ENCODE results near the gene SLC34A3. TPM values are rescaled to one million over a fixed set of nuclear protein-coding genes. Genes with fewer than 3 reads are reported as not detected.

The SLC34A3 gene
- total RNA-seq, 1 experiment from 2014 or later, result 0.13 TPM

GRCh38 chr9:137198902-137199283, 31.8 kb upstream of the SLC34A3 start:
- POLR2A ChIA-PET, result interaction anchor here (1.2 kb wide), 1 partner anchor 24 kb away, joined by 4 read pairs; the partner anchor contains the start of gene RNF208

More at GRCh38 chr9:137198902-137199283, 31.8 kb upstream of the SLC34A3 start:
- no peaks in the 10 kb centered on the region for H3K27me3 Mint-ChIP-seq (ENCODE audit: low read depth)
- H3K4me1 Mint-ChIP-seq, result peaks cover 29% of the 10 kb centered on the region
- DNase-seq (ENCODE audit: low spot score) (no peak), ATAC-seq (no peak)
- CTCF ChIA-PET, result interaction anchor here (0.7 to 2.5 kb wide), 9 partner anchors 10 to 152 kb away, joined by 3 to 14 read pairs (median 5); partner anchors contain the start of genes LRRC26, NPDC1, RNF224 and SSNA1
- TF ChIP-seq ZBTB21 (CRISPR knock-in tag; IDR thresholded peaks at IDR 0.05; ENCODE audit: borderline replicate concordance) (no peak), PREB (CRISPR knock-in tag; IDR thresholded peaks at IDR 0.05; ENCODE audit: borderline replicate concordance) (no peak), GABPB1 (CRISPR knock-in tag; IDR thresholded peaks at IDR 0.05) (no peak), ZNF121 (CRISPR knock-in tag; IDR thresholded peaks at IDR 0.05) (no peak), SP1 (CRISPR knock-in tag; conservative IDR thresholded peaks at IDR 0.05) (no peak), GRHL2 (CRISPR knock-in tag; IDR thresholded peaks at IDR 0.05; ENCODE audit: insufficient replicate concordance, severe bottlenecking) (no peak), ELF4 (CRISPR knock-in tag; IDR thresholded peaks at IDR 0.05; ENCODE audit: low read depth) (no peak)
- TF ChIP-seq, protein P1, sequence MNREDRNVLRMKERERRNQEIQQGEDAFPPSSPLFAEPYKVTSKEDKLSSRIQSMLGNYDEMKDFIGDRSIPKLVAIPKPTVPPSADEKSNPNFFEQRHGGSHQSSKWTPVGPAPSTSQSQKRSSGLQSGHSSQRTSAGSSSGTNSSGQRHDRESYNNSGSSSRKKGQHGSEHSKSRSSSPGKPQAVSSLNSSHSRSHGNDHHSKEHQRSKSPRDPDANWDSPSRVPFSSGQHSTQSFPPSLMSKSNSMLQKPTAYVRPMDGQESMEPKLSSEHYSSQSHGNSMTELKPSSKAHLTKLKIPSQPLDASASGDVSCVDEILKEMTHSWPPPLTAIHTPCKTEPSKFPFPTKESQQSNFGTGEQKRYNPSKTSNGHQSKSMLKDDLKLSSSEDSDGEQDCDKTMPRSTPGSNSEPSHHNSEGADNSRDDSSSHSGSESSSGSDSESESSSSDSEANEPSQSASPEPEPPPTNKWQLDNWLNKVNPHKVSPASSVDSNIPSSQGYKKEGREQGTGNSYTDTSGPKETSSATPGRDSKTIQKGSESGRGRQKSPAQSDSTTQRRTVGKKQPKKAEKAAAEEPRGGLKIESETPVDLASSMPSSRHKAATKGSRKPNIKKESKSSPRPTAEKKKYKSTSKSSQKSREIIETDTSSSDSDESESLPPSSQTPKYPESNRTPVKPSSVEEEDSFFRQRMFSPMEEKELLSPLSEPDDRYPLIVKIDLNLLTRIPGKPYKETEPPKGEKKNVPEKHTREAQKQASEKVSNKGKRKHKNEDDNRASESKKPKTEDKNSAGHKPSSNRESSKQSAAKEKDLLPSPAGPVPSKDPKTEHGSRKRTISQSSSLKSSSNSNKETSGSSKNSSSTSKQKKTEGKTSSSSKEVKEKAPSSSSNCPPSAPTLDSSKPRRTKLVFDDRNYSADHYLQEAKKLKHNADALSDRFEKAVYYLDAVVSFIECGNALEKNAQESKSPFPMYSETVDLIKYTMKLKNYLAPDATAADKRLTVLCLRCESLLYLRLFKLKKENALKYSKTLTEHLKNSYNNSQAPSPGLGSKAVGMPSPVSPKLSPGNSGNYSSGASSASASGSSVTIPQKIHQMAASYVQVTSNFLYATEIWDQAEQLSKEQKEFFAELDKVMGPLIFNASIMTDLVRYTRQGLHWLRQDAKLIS (CRISPR knock-in tag; IDR thresholded peaks at IDR 0.05; ENCODE audit: borderline replicate concordance), result no peak
- TF ChIP-seq, protein P2, sequence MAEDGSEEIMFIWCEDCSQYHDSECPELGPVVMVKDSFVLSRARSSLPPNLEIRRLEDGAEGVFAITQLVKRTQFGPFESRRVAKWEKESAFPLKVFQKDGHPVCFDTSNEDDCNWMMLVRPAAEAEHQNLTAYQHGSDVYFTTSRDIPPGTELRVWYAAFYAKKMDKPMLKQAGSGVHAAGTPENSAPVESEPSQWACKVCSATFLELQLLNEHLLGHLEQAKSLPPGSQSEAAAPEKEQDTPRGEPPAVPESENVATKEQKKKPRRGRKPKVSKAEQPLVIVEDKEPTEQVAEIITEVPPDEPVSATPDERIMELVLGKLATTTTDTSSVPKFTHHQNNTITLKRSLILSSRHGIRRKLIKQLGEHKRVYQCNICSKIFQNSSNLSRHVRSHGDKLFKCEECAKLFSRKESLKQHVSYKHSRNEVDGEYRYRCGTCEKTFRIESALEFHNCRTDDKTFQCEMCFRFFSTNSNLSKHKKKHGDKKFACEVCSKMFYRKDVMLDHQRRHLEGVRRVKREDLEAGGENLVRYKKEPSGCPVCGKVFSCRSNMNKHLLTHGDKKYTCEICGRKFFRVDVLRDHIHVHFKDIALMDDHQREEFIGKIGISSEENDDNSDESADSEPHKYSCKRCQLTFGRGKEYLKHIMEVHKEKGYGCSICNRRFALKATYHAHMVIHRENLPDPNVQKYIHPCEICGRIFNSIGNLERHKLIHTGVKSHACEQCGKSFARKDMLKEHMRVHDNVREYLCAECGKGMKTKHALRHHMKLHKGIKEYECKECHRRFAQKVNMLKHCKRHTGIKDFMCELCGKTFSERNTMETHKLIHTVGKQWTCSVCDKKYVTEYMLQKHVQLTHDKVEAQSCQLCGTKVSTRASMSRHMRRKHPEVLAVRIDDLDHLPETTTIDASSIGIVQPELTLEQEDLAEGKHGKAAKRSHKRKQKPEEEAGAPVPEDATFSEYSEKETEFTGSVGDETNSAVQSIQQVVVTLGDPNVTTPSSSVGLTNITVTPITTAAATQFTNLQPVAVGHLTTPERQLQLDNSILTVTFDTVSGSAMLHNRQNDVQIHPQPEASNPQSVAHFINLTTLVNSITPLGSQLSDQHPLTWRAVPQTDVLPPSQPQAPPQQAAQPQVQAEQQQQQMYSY (CRISPR knock-in tag; IDR thresholded peaks at IDR 0.05), result no peak
- TF ChIP-seq, protein P3, sequence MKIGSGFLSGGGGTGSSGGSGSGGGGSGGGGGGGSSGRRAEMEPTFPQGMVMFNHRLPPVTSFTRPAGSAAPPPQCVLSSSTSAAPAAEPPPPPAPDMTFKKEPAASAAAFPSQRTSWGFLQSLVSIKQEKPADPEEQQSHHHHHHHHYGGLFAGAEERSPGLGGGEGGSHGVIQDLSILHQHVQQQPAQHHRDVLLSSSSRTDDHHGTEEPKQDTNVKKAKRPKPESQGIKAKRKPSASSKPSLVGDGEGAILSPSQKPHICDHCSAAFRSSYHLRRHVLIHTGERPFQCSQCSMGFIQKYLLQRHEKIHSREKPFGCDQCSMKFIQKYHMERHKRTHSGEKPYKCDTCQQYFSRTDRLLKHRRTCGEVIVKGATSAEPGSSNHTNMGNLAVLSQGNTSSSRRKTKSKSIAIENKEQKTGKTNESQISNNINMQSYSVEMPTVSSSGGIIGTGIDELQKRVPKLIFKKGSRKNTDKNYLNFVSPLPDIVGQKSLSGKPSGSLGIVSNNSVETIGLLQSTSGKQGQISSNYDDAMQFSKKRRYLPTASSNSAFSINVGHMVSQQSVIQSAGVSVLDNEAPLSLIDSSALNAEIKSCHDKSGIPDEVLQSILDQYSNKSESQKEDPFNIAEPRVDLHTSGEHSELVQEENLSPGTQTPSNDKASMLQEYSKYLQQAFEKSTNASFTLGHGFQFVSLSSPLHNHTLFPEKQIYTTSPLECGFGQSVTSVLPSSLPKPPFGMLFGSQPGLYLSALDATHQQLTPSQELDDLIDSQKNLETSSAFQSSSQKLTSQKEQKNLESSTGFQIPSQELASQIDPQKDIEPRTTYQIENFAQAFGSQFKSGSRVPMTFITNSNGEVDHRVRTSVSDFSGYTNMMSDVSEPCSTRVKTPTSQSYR (CRISPR knock-in tag; IDR thresholded peaks at IDR 0.05), result no peak
- TF ChIP-seq, protein P4, sequence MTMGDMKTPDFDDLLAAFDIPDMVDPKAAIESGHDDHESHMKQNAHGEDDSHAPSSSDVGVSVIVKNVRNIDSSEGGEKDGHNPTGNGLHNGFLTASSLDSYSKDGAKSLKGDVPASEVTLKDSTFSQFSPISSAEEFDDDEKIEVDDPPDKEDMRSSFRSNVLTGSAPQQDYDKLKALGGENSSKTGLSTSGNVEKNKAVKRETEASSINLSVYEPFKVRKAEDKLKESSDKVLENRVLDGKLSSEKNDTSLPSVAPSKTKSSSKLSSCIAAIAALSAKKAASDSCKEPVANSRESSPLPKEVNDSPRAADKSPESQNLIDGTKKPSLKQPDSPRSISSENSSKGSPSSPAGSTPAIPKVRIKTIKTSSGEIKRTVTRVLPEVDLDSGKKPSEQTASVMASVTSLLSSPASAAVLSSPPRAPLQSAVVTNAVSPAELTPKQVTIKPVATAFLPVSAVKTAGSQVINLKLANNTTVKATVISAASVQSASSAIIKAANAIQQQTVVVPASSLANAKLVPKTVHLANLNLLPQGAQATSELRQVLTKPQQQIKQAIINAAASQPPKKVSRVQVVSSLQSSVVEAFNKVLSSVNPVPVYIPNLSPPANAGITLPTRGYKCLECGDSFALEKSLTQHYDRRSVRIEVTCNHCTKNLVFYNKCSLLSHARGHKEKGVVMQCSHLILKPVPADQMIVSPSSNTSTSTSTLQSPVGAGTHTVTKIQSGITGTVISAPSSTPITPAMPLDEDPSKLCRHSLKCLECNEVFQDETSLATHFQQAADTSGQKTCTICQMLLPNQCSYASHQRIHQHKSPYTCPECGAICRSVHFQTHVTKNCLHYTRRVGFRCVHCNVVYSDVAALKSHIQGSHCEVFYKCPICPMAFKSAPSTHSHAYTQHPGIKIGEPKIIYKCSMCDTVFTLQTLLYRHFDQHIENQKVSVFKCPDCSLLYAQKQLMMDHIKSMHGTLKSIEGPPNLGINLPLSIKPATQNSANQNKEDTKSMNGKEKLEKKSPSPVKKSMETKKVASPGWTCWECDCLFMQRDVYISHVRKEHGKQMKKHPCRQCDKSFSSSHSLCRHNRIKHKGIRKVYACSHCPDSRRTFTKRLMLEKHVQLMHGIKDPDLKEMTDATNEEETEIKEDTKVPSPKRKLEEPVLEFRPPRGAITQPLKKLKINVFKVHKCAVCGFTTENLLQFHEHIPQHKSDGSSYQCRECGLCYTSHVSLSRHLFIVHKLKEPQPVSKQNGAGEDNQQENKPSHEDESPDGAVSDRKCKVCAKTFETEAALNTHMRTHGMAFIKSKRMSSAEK (CRISPR knock-in tag; IDR thresholded peaks at IDR 0.05; ENCODE audit: borderline replicate concordance), result no peak
- TF ChIP-seq, protein P5, sequence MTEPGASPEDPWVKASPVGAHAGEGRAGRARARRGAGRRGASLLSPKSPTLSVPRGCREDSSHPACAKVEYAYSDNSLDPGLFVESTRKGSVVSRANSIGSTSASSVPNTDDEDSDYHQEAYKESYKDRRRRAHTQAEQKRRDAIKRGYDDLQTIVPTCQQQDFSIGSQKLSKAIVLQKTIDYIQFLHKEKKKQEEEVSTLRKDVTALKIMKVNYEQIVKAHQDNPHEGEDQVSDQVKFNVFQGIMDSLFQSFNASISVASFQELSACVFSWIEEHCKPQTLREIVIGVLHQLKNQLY (CRISPR knock-in tag; IDR thresholded peaks at IDR 0.05), result no peak
- no peaks in the 10 kb centered on the region for H3K36me3 Mint-ChIP-seq
- H3K9me3 Mint-ChIP-seq, result no peaks in the 10 kb centered on the region
- no peak overlapping the region for H3K27ac Mint-ChIP-seq
- peak overlapping the region; percentile 84 for H3K4me3 Mint-ChIP-seq

Measured in WTC11 (cell line).